Tibial nerve (tissue), 4 donors: ENCODE measurements around the gene SLC26A9. TPM values are rescaled to one million over a fixed set of nuclear protein-coding genes. Genes with fewer than 3 reads are reported as not detected.

ENCODE experiments used
- DNase-seq, 2 donors: peaks; one replicate each; pipeline ENCODE4 v3.0.0-alpha.2; 2019; ENCODE audit warnings: low spot score in 2 of 2
- H3K27ac ChIP-seq, 4 donors: fragments of 200-600 bp; sonication (generic) in 3 of 4; one replicate each; pipeline ENCODE4 v1.5.1; 2017 to 2019; ENCODE audit warnings: mild to moderate bottlenecking in 1 of 4
- H3K27me3 ChIP-seq, 2 donors: fragments of 200-600 bp; sonication (generic) in 1 of 2; one replicate each; pipeline versions ENCODE4 v1.5.1 to v1.6.0; 2017 to 2019
- H3K36me3 ChIP-seq, 3 donors: fragments of 200-600 bp; sonication (generic); one replicate each; pipeline ENCODE4 v1.5.1; 2018 to 2019
- H3K4me1 ChIP-seq, 4 donors: fragments of 200-600 bp; sonication (generic) in 3 of 4; one replicate each; pipeline ENCODE4 v1.5.1; 2017 to 2019
- H3K4me3 ChIP-seq, 4 donors: fragments of 200-600 bp; sonication (generic) in 3 of 4; one replicate each; pipeline ENCODE4 v1.5.1; 2017 to 2019; ENCODE audit warnings: mild to moderate bottlenecking in 1 of 4, moderate library complexity in 1 of 4
- H3K9me3 ChIP-seq, 4 donors: fragments of 200-600 bp; sonication (generic) in 3 of 4; one replicate each; pipeline ENCODE4 v1.5.1; 2017 to 2019
- EP300 ChIP-seq, 2 donors: sonication (generic); formaldehyde crosslinking; IDR thresholded peaks; one replicate each; pipeline ENCODE4 v1.6.1; 2017; ENCODE audit warnings: antibody characterized with exemption in 2 of 2, mild to moderate bottlenecking in 1 of 2
- POLR2A ChIP-seq, 2 donors: fragments of 450-650 bp; IDR thresholded peaks; one replicate each; pipeline ENCODE4 v1.6.1; 2017; ENCODE audit warnings: antibody characterized with exemption in 2 of 2, mild to moderate bottlenecking in 2 of 2, moderate library complexity in 2 of 2
- WGBS, 2 donors: methylation state at CpG; one replicate each; pipeline ENCODE4 v1.1.5; 2018; 5-methylcytosine and 5-hydroxymethylcytosine counted together
- total RNA-seq, 4 donors: library from RNA; depleted of rRNA; stranded (reverse); fragments of >200 nt; gene quantifications; one replicate each; pipeline ENCODE4 v1.1.0, GENCODE V29; 2016
- TF ChIP-seq, protein P1 (sequence below), 5 experiments: fragments of 200-600 bp in 3 of 5; fragments of 450-650 bp in 2 of 5; sonication (generic) in 3 of 5; IDR thresholded peaks; one replicate each; pipeline ENCODE4 v1.5.1; 2016 to 2019; ENCODE audit warnings: antibody characterized with exemption in 5 of 5, mild to moderate bottlenecking in 3 of 5, moderate library complexity in 2 of 5

SLC26A9 gene
- total RNA-seq, 4 donors from 2014 or later, result not detected

GRCh38 chr1:205920159-205920558, 23.1 kb downstream of the SLC26A9 start:
- Histone ChIP-seq H3K9me3 (no peaks in the 10 kb centered on the region), H3K4me1 (peaks cover 0 to 2% (median 0%) of the 10 kb centered on the region in 4 donors), H3K36me3 (no peaks in the 10 kb centered on the region), H3K27me3 (no peaks in the 10 kb centered on the region), H3K27ac (no peak overlapping the region), H3K4me3 (no peak overlapping the region)
- WGBS, 2 donors, result 44 to 56% methylated on average over 7 of the region's 7 CpGs
- no peak for DNase-seq
- TF ChIP-seq, protein P1, sequence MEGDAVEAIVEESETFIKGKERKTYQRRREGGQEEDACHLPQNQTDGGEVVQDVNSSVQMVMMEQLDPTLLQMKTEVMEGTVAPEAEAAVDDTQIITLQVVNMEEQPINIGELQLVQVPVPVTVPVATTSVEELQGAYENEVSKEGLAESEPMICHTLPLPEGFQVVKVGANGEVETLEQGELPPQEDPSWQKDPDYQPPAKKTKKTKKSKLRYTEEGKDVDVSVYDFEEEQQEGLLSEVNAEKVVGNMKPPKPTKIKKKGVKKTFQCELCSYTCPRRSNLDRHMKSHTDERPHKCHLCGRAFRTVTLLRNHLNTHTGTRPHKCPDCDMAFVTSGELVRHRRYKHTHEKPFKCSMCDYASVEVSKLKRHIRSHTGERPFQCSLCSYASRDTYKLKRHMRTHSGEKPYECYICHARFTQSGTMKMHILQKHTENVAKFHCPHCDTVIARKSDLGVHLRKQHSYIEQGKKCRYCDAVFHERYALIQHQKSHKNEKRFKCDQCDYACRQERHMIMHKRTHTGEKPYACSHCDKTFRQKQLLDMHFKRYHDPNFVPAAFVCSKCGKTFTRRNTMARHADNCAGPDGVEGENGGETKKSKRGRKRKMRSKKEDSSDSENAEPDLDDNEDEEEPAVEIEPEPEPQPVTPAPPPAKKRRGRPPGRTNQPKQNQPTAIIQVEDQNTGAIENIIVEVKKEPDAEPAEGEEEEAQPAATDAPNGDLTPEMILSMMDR (IDR thresholded peaks at IDR 0.05), result no peak
- TF ChIP-seq EP300 (IDR thresholded peaks at IDR 0.05), result peak in 1 of 2 donors; percentile 10

DNA sequence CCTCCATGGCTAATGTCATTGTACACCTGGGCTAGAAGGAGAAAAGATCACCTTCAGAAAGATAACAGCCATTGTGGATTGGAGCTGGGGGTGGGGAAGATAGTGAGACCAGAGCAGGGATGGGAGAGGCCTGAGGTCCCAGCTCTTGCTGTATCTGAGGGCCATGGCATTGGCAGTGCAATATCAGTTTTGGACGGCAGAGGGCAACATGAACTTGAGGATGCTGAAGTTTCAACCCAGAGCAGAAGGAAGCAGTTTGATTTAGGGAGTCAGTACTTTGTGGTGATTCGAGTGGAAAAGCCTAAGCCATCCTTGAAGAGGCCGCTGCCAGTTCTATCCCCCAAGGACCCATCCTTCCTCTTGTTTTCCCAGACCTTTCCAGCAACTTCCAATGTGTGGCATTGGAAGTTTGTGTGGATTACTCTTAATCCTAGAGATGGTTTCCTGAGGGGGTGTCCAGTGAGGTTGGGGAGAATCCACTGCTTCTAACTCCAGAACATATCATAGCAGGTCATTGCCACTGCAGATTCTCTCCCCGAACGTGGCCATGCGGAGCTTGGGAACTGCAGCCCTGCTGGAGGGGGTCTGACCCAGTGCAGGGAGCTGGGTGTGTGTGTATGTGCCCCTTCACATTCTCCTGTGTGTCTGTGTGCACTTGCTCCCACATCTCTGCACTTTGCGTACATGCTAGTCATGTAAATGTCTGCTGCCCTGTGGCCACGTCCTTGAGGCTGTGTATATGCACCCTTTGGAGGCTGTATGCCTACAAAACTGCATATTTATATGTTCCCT, 24.1 kb downstream of the SLC26A9 start:
- no peak for TF ChIP-seq EP300 (IDR thresholded peaks at IDR 0.05)
- TF ChIP-seq, protein P1 (IDR thresholded peaks at IDR 0.05), result peak; percentile 80 to 91 (median 82)
- H3K4me3 ChIP-seq, result no peak overlapping the region
- H3K36me3 ChIP-seq, result no peaks in the 10 kb centered on the region
- no peaks in the 10 kb centered on the region for H3K9me3 ChIP-seq
- no peak overlapping the region for H3K27ac ChIP-seq
- DNase-seq, result peak; percentile 76 to 93
- no peaks in the 10 kb centered on the region for H3K27me3 ChIP-seq
- H3K4me1 ChIP-seq, result peaks cover 0 to 12% (median 2%) of the 10 kb centered on the region in 4 donors
- 37 to 48% methylated on average over 8 of the region's 8 CpGs for WGBS, 2 donors

DNA sequence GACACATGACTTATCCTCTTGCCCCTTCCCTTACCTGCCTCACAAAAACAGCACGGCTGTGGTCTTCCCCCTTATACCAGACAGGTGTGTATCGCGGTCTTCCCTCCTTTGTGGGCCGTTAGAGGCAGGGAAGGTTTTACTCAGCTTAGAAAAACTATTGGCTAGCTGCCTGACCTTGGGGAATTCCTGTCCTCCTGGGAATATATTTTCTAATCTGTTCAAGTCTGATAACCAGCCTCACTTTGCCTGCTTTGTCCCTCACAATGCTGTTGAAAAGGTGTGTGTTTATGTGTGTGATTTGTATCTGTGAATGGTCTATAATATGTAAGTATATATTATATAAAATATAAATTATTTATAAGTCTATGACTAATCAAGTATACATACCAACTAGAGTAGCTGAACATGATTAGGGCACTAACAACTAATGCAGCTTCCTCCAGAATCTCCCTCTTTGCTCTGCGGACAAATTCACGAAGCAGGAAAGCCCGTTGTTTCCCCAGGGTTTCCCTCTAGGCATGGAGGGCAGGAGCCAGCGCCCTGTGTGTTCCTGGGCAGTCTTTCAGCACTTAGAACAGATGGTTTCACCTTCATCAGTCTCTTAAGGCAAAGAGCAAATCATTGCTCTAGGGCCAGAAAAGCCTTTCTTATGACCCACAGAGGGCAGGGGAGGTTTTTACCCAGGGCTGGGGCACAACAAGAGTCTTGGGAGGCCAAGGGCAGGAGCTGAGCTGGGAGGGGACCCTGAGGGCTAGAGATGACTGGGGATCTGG, 25.6 kb downstream of the SLC26A9 start:
- 67 to 73% methylated on average over 8 of the region's 8 CpGs for WGBS, 2 donors
- peaks cover 0 to 24% (median 2%) of the 10 kb centered on the region in 4 donors for H3K4me1 ChIP-seq
- no peak for DNase-seq

DNA sequence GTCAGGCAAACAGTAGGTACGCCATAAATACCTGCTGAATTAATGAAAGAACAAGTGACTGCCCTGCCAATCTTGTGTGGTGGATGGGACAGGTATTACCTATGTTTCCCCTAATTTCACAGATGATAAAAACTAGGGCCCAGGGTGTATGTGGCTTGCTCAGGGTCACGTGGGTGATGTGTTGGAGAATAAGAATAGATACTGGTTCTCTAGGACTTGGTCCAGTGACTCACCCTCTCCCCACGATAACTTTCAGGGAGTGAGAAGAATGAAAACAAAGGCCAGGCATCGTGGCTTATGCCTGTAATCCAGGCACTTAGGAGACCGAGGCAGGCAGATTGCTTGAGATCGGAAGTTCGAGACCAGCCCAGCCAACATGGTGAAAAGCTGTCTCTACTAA, 26.7 kb downstream of the SLC26A9 start:
- Histone ChIP-seq H3K27ac (no peak overlapping the region), H3K27me3 (no peaks in the 10 kb centered on the region), H3K4me1 (peaks cover 0 to 24% (median 2%) of the 10 kb centered on the region in 4 donors), H3K9me3 (no peaks in the 10 kb centered on the region), H3K36me3 (no peaks in the 10 kb centered on the region), H3K4me3 (no peak overlapping the region)
- TF ChIP-seq POLR2A (IDR thresholded peaks at IDR 0.05) (no peak), EP300 (IDR thresholded peaks at IDR 0.05) (no peak)
- TF ChIP-seq, protein P1 (IDR thresholded peaks at IDR 0.05), result no peak
- no peak for DNase-seq
- 84 to 86% methylated on average over 7 of the region's 7 CpGs for WGBS, 2 donors

More for the DNA sequence above, 25.6 kb downstream of the SLC26A9 start:
- Histone ChIP-seq H3K36me3 (no peaks in the 10 kb centered on the region), H3K4me3 (no peak overlapping the region), H3K27me3 (no peaks in the 10 kb centered on the region), H3K27ac (no peak overlapping the region), H3K9me3 (no peaks in the 10 kb centered on the region)
- TF ChIP-seq POLR2A (IDR thresholded peaks at IDR 0.05), result no peak
- TF ChIP-seq EP300 (IDR thresholded peaks at IDR 0.05), result no peak
- TF ChIP-seq, protein P1 (IDR thresholded peaks at IDR 0.05), result no peak
